GM23338 (cell line): ENCODE data around the gene RPL27A. TPM values are rescaled to one million over a fixed set of nuclear protein-coding genes. Genes with fewer than 3 reads are reported as not detected.

Source experiments
- ATAC-seq: fragments of 200-7000 bp; cut with Tn5 transposase; 3 replicates; pipeline ENCODE4 v1.9.1; 2020
- DNase-seq: peaks from one replicate; pipeline ENCODE4 v3.0.0-alpha.2; 2015; ENCODE audit warnings: low spot score
- H2AFZ ChIP-seq: fragments of 200-600 bp; sonication (generic); 2 replicates; pipeline ENCODE4 v1.8.0; 2016; ENCODE audit warnings: antibody characterized with exemption, mild to moderate bottlenecking, moderate library complexity
- H3F3A ChIP-seq: fragments of 200-600 bp; sonication (generic); replicated peaks from 2 replicates; pipeline ENCODE4 v1.8.0; 2017; ENCODE audit warnings: antibody characterized with exemption, mixed run types, low read depth
- H3K27ac ChIP-seq: fragments of 200-600 bp; sonication (generic); 2 replicates; pipeline ENCODE4 v1.6.1; 2016; ENCODE audit warnings: low read depth
- H3K27me3 ChIP-seq: fragments of 200-600 bp; sonication (generic); 2 replicates; pipeline ENCODE4 v1.8.0; 2016; ENCODE audit warnings: mild to moderate bottlenecking, mixed run types, moderate library complexity; ENCODE audit not compliant: insufficient read depth
- H3K36me3 ChIP-seq: fragments of 200-600 bp; sonication (generic); 2 replicates; pipeline ENCODE4 v1.8.0; 2016; ENCODE audit warnings: mild to moderate bottlenecking; ENCODE audit not compliant: insufficient read depth
- H3K4me1 ChIP-seq: fragments of 200-600 bp; sonication (generic); 2 replicates; pipeline ENCODE4 v1.8.0; 2016; ENCODE audit warnings: mild to moderate bottlenecking, moderate library complexity; ENCODE audit not compliant: insufficient read depth
- H3K4me2 ChIP-seq: fragments of 200-600 bp; sonication (generic); 2 replicates; pipeline ENCODE4 v1.7.1; 2017; ENCODE audit warnings: mixed run types
- H3K4me3 ChIP-seq: fragments of 200-600 bp; sonication (generic); 2 replicates; pipeline ENCODE4 v1.6.1; 2016; ENCODE audit warnings: mixed run types
- H3K79me2 ChIP-seq: fragments of 200-600 bp; sonication (generic); replicated peaks from 2 replicates; pipeline ENCODE4 v1.8.0; 2017; ENCODE audit warnings: mild to moderate bottlenecking; ENCODE audit not compliant: insufficient read depth
- H3K9me2 ChIP-seq: fragments of 200-600 bp; sonication (generic); 2 replicates; pipeline ENCODE4 v1.8.0; 2017; ENCODE audit not compliant: insufficient read depth
- H4K20me1 ChIP-seq: fragments of 200-600 bp; sonication (generic); replicated peaks from 2 replicates; pipeline ENCODE4 v1.8.0; 2017; ENCODE audit warnings: mild to moderate bottlenecking; ENCODE audit not compliant: insufficient read depth
- H3K27ac Mint-ChIP-seq: 2 replicates; pipeline ENCODE4 v1.8.0; 2020; ENCODE audit warnings: inconsistent platforms, mild to moderate bottlenecking, moderate library complexity, mixed read lengths
- H3K27me3 Mint-ChIP-seq: 3 replicates; pipeline ENCODE4 v1.8.0; 2022; ENCODE audit warnings: low read depth, mild to moderate bottlenecking, moderate library complexity, mixed read lengths, inconsistent platforms; ENCODE audit not compliant: insufficient read depth, poor library complexity
- H3K36me3 Mint-ChIP-seq: 3 replicates; pipeline ENCODE4 v1.8.0; 2021; ENCODE audit warnings: low read depth, mild to moderate bottlenecking, inconsistent platforms, moderate library complexity, mixed read lengths
- H3K4me1 Mint-ChIP-seq: 3 replicates; pipeline ENCODE4 v1.8.0; 2020; ENCODE audit warnings: mild to moderate bottlenecking, inconsistent platforms, mixed read lengths
- H3K4me3 Mint-ChIP-seq: 3 replicates; pipeline ENCODE4 v1.8.0; 2021; ENCODE audit warnings: moderate library complexity, mild to moderate bottlenecking, inconsistent platforms, mixed read lengths
- H3K9me3 Mint-ChIP-seq: 3 replicates; pipeline ENCODE4 v1.8.0; 2020; ENCODE audit warnings: moderate library complexity, mild to moderate bottlenecking, inconsistent platforms, mixed read lengths
- CREB1 ChIP-seq: fragments of 250-450 bp; sonication (Bioruptor Pico); IDR thresholded peaks from 2 replicates; pipeline ENCODE4 v1.5.0; 2020; ENCODE audit warnings: low read depth, mild to moderate bottlenecking, moderate library complexity
- CTCF ChIP-seq, 2 experiments: fragments of 200-600 bp in 1 of 2; sonication (generic) in 1 of 2; conservative IDR thresholded peaks; 2 replicates each; pipeline versions ENCODE4 v1.5.1 to v1.6.1; 2016 to 2017; ENCODE audit warnings: antibody characterized with exemption in 2 of 2, low read depth in 2 of 2, mild to moderate bottlenecking in 2 of 2, moderate library complexity in 1 of 2
- ETS1 ChIP-seq: IDR thresholded peaks from 2 replicates; pipeline ENCODE4 v1.6.1; 2016; ENCODE audit warnings: antibody characterized with exemption
- EZH2 ChIP-seq: fragments of 200-600 bp; sonication (generic); IDR thresholded peaks from one replicate; pipeline ENCODE4 v1.8.0; 2017; ENCODE audit warnings: antibody characterized with exemption, mild to moderate bottlenecking, low read depth; ENCODE audit not compliant: unreplicated experiment
- EZH2phosphoT487 ChIP-seq: fragments of 200-600 bp; sonication (generic); IDR thresholded peaks from one replicate; pipeline ENCODE4 v1.8.1; 2018; ENCODE audit warnings: antibody characterized with exemption; ENCODE audit not compliant: unreplicated experiment
- JUNB ChIP-seq: IDR thresholded peaks from one replicate; pipeline ENCODE4 v1.6.1; 2016; ENCODE audit warnings: antibody characterized with exemption; ENCODE audit not compliant: unreplicated experiment
- NANOG ChIP-seq: IDR thresholded peaks from 2 replicates; pipeline ENCODE4 v1.6.1; 2016; ENCODE audit warnings: antibody characterized with exemption, borderline replicate concordance
- POLR2AphosphoS5 ChIP-seq: IDR thresholded peaks from 2 replicates; pipeline ENCODE4 v1.6.1; 2016; ENCODE audit warnings: antibody characterized with exemption, low read depth
- REST ChIP-seq: IDR thresholded peaks from one replicate; pipeline ENCODE4 v1.6.1; 2018; ENCODE audit warnings: antibody characterized with exemption; ENCODE audit not compliant: unreplicated experiment
- STAT1 ChIP-seq: IDR thresholded peaks from one replicate; pipeline ENCODE4 v1.6.1; 2016; ENCODE audit warnings: antibody characterized with exemption; ENCODE audit not compliant: unreplicated experiment
- ZNF114 ChIP-seq: fragments of 250-450 bp; sonication (Bioruptor Pico); IDR thresholded peaks from 2 replicates; pipeline ENCODE4 v1.5.0; 2020; ENCODE audit warnings: mild to moderate bottlenecking, moderate library complexity
- ZNF331 ChIP-seq: fragments of 250-450 bp; sonication (Bioruptor Pico); IDR thresholded peaks from 2 replicates; pipeline ENCODE4 v1.5.0; 2020; ENCODE audit warnings: low read depth, mild to moderate bottlenecking, moderate library complexity
- ZNF462 ChIP-seq: fragments of 250-450 bp; sonication (Bioruptor Pico); IDR thresholded peaks from 2 replicates; pipeline ENCODE4 v1.5.0; 2020; ENCODE audit warnings: mild to moderate bottlenecking, moderate library complexity
- polyA plus RNA-seq: library from polyadenylated mRNA; unstranded; fragments of >200 nt; fragmentation: Nextera tagmentation; extraction: Ambion mirVana; gene quantifications from 2 replicates; pipeline ENCODE4 v1.2.1, GENCODE V29; 2016
- total RNA-seq: library from RNA; depleted of rRNA; stranded (reverse); fragments of >200 nt; shearing (Covaris generic); gene quantifications from 2 replicates; pipeline ENCODE4 v1.2.3, GENCODE V29; 2014

Gene RPL27A
- total and polyA plus RNA-seq, 2 experiments from 2014 or later: 1,283 to 3,167 TPM

- Histone ChIP-seq H3K4me2 (no peak overlapping the region), H3K79me2 (no peaks in the 10 kb centered on the region), H3K4me1 (no peaks in the 10 kb centered on the region), H2AFZ (no peak overlapping the region), H4K20me1 (no peaks in the 10 kb centered on the region), H3K9me2 (no peaks in the 10 kb centered on the region), H3F3A (no peaks in the 10 kb centered on the region), H3K4me3 (no peak overlapping the region), H3K36me3 (no peaks in the 10 kb centered on the region), H3K27ac (no peak overlapping the region), H3K27me3 (no peaks in the 10 kb centered on the region)
- Mint-ChIP-seq H3K27ac (no peak overlapping the region), H3K9me3 (no peaks in the 10 kb centered on the region), H3K4me3 (no peak overlapping the region), H3K4me1 (peaks cover 10% of the 10 kb centered on the region), H3K36me3 (no peaks in the 10 kb centered on the region; the same call in 2 of the 3 replicates), H3K27me3 (peaks cover 9% of the 10 kb centered on the region)
- ATAC-seq (no peak), DNase-seq (no peak)
- TF ChIP-seq NANOG: no peak
- TF ChIP-seq ZNF331 (CRISPR knock-in tag): no peak
- no peak for TF ChIP-seq STAT1
- TF ChIP-seq CTCF (conservative IDR thresholded peaks at IDR 0.05; ENCODE audit: low read depth in 2 of 2): no peak
- no peak for TF ChIP-seq ZNF114 (CRISPR knock-in tag)
- no peak for TF ChIP-seq POLR2AphosphoS5
- no peak for TF ChIP-seq EZH2
- no peak for TF ChIP-seq ETS1
- no peak for TF ChIP-seq JUNB
- no peak for TF ChIP-seq REST
- no peak for TF ChIP-seq CREB1 (CRISPR knock-in tag)
- TF ChIP-seq EZH2phosphoT487: no peak
- no peak for TF ChIP-seq ZNF462
These were observed 46.0 kb downstream of the RPL27A start for GRCh38 chr11:8728563-8728962.
